NCI-H2081 (cell line): ENCODE measurements around the gene ATP4B.
"Not testable (repeated sequence)": the region's sequence is repeated elsewhere in the genome, so short reads cannot be mapped to it uniquely, and the experiment has no call there.

Experiments
- DNase-seq, 2 experiments: peaks; one replicate each; lab custom pipeline; 2025; lab: John Stamatoyannopoulos, UW

Gene ATP4B

DNA sequence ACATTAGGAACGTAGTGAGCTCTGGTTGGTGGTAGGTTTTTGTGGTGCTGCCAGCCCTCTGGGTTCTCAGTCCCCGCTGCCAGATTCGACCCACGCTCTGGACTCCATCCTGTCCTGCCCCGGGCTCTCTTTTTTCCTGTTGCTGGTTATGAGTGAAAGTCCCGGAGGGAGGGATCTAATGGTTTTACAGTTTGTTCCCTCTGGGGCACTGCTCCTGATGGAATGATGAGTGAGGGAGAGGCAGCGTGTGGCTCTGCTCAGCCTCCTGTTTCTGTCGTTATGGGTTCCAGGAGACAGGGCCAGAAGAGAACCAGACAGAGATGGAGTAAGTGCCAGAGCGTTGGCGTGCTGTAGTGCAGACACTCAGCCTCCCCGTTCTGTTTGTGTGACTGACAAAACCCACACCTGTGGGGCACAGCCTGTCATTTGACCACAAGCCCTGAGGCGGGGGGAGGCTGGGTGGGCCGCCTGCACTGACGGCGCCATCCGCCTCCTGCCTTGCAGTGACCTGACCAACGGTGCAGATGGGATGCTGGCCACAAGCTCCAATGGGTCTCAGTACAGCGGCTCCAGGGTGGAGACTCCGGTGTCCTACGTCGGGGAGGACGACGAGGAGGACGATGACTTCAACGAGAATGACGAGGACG lies 18.3 kb downstream of the ATP4B start:
- DNase-seq, result no peak

- DNase-seq, result no peak
Observed at GRCh38 chr13:113638806-113639205, 19.2 kb downstream of the ATP4B start.

DNA sequence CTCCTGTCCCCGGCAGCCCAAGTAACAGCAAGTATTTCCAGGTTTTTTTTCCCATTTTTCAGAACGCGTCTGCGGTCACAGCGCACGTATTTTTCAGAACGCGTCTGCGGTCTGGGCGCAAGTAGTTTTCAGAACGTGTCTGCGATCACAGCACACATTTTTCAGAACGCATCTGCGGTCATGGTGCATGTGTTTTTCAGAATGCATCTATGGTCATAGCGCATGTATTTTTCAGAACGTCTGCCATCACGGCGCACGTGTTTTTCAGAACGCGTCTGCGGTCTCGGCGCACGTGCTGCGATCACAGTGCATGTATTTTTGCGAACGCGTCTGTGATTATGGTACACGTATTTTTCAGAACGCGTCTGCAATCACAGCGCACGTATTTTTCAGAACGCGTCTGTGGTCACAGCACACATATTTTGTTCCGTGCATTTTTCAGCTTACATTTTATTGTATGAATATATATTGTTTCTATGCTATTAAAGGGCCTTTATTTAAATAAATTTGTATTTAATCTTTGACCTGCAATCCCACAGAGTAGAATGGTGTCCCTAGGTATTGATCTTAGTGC lies 19.7 kb downstream of the ATP4B start:
- no peak for DNase-seq

DNA sequence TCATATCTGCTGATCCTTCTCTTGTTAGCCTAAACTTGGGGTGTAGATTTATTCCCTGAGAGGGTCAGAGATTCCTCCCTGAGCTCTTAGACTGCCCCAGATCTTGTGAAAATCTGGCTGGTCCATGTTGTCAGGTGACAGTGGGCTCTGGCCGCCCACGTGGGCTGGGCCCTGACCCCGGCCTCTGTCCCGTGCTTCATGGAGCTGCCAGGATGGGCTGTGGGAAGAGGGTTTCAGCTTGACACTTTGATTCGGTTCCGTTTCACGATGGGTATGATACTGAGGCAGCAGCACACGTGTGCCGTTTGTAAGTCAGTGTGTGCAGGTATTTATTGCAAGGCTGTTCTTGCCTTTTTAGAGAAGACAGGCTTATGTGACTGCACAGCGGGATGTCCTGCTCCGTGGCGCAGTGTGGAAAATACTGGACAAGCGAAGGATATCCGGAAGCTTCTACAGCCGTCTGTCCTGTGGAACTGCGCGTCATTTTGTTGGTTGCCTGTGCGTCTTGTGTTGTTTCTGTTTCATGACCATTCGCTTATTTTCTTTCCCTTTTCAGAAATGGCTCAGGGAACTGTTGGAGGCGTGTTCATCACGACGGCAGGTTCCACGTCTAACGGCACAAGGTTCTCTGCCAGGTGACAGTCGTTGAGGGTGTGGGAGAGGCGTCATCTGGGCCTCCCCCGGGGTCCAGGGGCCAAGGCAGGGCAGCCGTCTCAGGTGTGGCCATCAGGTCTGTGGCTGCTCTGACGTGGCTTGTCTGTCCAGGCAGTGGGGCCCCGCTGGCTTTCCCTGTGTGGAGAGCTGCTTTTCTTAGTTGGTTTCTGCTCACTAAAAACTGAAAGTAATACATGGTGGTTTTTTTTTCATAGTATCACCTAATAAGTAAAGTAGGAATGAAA lies 20.5 kb downstream of the ATP4B start:
- no peak for DNase-seq

DNA sequence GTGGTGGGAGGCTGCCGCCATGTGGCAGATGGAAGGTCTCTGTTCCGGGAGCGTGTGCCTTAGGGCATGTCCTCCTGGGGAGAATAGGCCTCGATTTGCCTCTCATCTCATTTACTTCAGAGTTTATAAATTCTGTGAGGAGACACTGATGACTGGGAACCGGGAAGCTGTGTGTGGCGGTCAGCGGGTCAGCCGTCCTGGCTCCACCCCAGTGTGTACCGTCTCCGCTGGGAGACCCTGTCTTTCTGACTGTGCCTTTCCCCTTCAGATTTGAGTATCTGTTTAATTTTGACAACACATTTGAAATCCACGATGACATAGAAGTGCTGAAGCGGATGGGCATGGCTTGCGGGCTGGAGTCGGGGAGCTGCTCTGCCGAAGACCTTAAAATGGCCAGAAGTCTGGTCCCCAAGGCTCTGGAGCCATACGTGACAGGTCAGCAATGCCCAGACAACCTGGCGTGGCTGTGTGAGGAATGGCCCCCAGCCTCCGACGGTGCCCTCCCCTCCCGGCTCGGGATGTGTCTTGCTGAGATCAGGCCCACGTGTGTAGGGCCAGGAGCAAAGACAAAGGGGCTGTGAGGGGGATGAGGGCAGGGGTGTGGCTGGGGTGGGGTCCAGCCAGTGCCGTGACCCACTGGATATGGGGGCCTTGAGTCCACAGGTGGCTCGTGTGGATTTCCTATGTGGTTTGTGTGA lies 21.6 kb downstream of the ATP4B start:
- DNase-seq, result no peak

DNA sequence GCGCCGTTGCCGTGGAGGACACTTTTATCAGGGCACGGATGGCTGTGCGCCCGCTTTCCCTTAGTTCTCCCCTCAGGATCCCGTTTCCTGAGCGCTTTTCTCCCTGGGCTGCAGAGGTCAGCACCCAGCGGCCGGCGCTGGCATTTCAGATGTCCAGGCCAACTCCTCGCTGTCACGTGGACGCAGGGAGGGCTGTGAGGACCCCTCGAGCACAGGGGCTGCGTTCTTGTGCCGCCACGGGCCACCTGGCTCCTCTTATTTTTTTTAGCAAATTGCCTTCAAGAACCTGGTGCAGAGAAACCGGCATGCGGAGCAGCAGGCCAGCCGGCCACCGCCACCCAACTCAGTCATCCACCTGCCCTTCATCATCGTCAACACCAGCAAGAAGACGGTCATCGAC lies 22.3 kb downstream of the ATP4B start:
- no peak for DNase-seq

GRCh38 chr13:113635048-113635420 lies 23.0 kb downstream of the ATP4B start:
- no peak for DNase-seq

DNA sequence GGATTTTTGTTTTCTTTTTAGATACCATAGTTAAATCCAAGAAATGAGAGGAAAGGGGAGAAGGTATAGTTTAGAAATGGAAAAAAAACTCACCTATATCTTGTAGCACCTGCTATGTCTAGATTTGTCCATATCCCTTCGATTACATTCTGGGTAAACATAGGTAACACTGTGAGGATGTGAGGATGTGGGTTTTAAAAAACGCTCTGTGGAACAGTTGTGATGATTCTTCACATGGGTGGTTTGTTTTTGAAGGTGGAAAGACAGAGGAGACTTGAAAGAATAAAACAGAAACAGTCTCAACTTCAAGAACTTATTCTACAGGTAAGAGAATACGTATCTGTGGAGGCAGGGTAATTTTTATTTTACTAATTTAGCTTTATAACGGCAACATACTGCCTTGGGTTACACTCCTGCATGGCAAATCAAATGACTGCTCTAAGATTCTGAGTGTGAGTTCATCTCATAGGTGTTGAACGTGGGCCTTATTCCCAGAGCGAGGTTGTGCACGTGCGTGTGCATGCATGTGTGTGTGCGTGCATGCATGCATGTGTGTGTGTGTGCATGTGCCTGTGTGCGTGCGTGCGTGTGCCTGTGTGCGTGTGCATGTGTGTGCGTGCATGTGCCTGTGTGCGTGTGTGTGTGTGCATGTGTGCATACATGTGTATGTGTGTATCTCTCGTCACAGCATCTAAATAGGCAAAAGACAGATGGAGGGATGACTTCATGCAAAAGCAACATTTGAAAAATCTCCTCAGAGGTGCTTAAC lies 23.5 kb downstream of the ATP4B start:
- DNase-seq, result no peak

GRCh38 chr13:113633485-113633873 lies 24.5 kb downstream of the ATP4B start:
- no peak for DNase-seq

- DNase-seq, result no peak
Observed at GRCh38 chr13:113632706-113633484, 25.1 kb downstream of the ATP4B start.

- DNase-seq, result no peak
Observed at GRCh38 chr13:113631341-113632095, 26.5 kb downstream of the ATP4B start.

DNA sequence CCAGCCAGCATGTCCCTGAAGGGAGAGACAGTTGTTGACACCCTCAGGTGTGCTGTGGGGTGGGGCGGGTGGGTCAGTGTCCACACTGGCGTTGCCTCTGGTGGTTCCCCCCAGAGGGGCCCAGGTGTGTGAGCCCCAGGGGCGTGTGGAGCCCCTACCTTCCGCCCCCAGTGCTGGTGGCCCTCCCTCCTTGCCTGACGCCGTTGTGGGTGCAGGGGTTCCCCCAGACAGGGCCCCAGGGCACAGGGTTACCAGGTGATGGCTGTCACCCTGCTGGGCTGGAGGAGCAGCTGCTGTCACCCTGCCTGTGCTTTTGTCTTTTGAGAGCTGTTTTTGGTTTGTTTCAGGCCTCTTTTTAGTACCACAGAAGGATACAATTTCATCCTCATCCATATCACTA lies 27.2 kb downstream of the ATP4B start:
- peak; percentile 30 to 66 for DNase-seq

GRCh38 chr13:113630296-113630695 lies 27.7 kb downstream of the ATP4B start:
- peak in 1 of 2 experiments; percentile 51 for DNase-seq

DNA sequence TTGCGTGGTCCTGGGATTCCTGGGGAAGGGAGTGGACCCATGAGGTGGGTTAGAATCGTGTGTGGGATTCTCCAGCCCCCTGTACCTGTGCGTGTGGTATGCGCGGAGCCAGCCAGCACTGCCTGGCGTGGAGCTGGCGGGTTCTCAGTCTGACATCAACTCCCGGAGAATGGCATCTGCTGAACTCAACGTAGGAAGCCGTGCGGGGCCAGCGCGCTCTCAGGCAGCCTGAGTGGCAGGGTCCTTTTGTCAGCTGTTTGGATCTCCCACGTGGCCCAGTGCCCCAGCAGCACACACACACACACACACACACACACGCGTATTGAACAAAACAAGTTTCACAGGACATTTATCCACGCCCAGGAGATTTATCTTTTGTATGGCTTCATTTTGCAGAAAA lies 28.1 kb downstream of the ATP4B start:
- peak in 1 of 2 experiments; percentile 33 for DNase-seq

- DNase-seq, result no peak
Observed at GRCh38 chr13:113628291-113629270, 29.4 kb downstream of the ATP4B start.

- DNase-seq, result no peak
Observed at GRCh38 chr13:113627136-113627535, 30.9 kb downstream of the ATP4B start.

GRCh38 chr13:113625965-113626721 lies 31.9 kb downstream of the ATP4B start:
- no peak for DNase-seq

DNA sequence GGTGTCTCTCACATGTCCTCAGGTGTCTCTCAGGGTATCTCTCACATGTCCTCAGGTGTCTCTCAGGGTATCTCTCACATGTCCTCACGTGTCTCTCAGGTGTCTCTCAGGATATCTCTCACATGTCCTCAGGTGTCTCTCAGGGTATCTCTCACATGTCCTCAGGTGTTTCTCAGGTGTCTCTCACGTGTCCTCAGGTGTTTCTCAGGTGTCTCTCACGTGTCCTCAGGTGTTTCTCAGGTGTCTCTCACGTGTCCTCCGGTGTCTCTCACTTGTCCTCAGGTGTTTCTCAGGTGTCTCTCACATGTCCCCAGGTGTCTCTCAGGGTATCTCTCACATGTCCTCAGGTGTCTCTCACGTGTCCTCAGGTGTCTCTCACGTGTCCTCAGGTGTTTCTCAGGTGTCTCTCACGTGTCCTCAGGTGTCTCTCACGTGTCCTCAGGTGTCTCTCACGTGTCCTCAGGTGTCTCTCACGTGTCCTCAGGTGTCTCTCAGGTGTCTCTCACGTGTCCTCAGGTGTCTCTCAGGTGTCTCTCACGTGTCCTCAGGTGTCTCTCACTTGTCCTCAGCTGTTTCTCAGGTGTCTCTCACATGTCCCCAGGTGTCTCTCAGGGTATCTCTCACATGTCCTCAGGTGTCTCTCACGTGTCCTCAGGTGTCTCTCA lies 33.2 kb downstream of the ATP4B start:
- DNase-seq, result not testable (repeated sequence)
